Type B pancreatic cell (in vitro differentiated cells): ENCODE measurements around the gene BEND3. TPM values are rescaled to one million over a fixed set of nuclear protein-coding genes. Genes with fewer than 3 reads are reported as not detected.

Experiments used
- DNase-seq: peaks from one replicate; pipeline ENCODE4 v3.0.0; 2021; ENCODE audit warnings: mixed read lengths; ENCODE audit not compliant: unreplicated experiment; ENCODE audit errors: extremely low spot score
- H3K27ac Mint-ChIP-seq: 2 replicates; pipeline ENCODE4 v1.8.0; 2021; ENCODE audit warnings: mild to moderate bottlenecking, mixed read lengths
- H3K27me3 Mint-ChIP-seq: 2 replicates; pipeline ENCODE4 v1.8.0; 2021; ENCODE audit warnings: mixed read lengths
- H3K36me3 Mint-ChIP-seq: 2 replicates; pipeline ENCODE4 v1.8.0; 2021; ENCODE audit warnings: mixed read lengths
- H3K4me1 Mint-ChIP-seq: one replicate; pipeline ENCODE4 v1.8.0; 2021; ENCODE audit warnings: mixed read lengths; ENCODE audit not compliant: unreplicated experiment
- H3K4me3 Mint-ChIP-seq: 2 replicates; pipeline ENCODE4 v1.8.0; 2021; ENCODE audit warnings: mild to moderate bottlenecking, mixed read lengths
- H3K9me3 Mint-ChIP-seq: 2 replicates; pipeline ENCODE4 v1.8.0; 2021; ENCODE audit warnings: mixed read lengths
- total RNA-seq: library from RNA; stranded (reverse); gene quantifications from 2 replicates; pipeline ENCODE4 v1.2.1, GENCODE V29; 2021; ENCODE audit warnings: low replicate concordance
- TF ChIP-seq, protein P1 (sequence below): fragments of 200-600 bp; sonication (generic); conservative IDR thresholded peaks from 2 replicates; pipeline ENCODE4 v1.5.0; 2021; ENCODE audit warnings: antibody characterized with exemption, mild to moderate bottlenecking

Gene BEND3
- total RNA-seq, 1 donor from 2014 or later, result 14.4 TPM

DNA sequence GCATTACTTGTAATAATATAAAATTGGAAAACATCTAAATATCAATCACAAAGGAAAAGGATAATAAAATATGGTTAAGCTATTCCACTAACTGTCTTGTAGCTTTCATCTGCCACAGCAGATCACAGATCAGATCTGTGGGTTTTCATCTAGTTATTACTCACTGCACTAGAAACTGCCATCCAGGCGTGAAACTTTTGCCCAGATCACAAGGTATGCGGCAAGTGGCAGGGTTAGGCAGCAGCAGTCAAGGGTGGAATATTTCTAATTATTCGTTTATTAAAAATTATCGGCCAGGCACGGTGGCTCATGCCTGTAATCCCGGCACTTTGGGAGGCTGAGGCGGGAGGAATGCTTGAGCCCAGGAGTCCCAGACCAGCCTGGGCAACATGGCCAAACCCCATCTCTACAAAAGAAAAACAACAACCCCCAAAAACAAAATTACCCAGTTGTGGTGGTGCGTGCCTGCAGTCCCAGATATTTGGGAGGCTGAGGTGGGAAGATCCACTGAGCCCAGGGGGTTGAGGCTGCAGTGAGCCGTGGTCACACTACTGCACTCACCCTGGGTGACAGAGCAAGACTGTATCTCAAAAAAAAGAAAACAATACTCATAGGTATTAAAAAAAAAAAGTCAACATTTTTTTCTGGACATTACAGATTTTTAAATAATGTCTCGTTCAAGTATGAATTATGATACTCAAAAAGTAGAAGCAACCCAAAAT is 32.1 kb downstream of the BEND3 start:
- DNase-seq, result no peak
- TF ChIP-seq, protein P1, sequence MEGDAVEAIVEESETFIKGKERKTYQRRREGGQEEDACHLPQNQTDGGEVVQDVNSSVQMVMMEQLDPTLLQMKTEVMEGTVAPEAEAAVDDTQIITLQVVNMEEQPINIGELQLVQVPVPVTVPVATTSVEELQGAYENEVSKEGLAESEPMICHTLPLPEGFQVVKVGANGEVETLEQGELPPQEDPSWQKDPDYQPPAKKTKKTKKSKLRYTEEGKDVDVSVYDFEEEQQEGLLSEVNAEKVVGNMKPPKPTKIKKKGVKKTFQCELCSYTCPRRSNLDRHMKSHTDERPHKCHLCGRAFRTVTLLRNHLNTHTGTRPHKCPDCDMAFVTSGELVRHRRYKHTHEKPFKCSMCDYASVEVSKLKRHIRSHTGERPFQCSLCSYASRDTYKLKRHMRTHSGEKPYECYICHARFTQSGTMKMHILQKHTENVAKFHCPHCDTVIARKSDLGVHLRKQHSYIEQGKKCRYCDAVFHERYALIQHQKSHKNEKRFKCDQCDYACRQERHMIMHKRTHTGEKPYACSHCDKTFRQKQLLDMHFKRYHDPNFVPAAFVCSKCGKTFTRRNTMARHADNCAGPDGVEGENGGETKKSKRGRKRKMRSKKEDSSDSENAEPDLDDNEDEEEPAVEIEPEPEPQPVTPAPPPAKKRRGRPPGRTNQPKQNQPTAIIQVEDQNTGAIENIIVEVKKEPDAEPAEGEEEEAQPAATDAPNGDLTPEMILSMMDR, result no peak
- no peaks in the 10 kb centered on the region for H3K9me3 Mint-ChIP-seq
- no peaks in the 10 kb centered on the region for H3K4me1 Mint-ChIP-seq
- H3K36me3 Mint-ChIP-seq, result peaks cover 35% of the 10 kb centered on the region
- no peak overlapping the region for H3K27ac Mint-ChIP-seq
- no peaks in the 10 kb centered on the region for H3K27me3 Mint-ChIP-seq
- no peak overlapping the region for H3K4me3 Mint-ChIP-seq

DNA sequence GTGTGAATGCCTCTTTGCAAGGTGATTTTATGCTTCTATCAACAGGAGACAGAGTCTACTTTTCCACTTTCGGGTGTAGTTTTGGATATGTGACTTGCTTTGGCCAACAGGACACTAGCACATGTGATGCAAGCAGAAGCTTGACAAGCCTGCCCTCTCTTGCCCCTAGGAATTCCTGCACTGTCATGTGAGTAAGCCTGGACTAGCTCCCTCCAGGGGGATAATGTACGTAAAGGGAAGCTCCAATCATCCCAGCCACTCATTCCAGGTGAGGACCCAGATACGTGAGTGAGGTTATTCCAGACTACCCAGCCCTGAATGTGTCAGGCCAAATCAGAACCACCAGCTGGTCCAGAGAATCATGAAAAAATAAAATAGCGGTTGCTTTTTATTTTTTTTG is 33.3 kb downstream of the BEND3 start:
- Mint-ChIP-seq H3K4me3 (no peak overlapping the region), H3K27me3 (no peaks in the 10 kb centered on the region), H3K27ac (peak overlapping the region; percentile 34), H3K36me3 (peaks cover 29% of the 10 kb centered on the region), H3K9me3 (no peaks in the 10 kb centered on the region), H3K4me1 (no peaks in the 10 kb centered on the region)
- TF ChIP-seq, protein P1, result no peak
- DNase-seq, result no peak

DNA sequence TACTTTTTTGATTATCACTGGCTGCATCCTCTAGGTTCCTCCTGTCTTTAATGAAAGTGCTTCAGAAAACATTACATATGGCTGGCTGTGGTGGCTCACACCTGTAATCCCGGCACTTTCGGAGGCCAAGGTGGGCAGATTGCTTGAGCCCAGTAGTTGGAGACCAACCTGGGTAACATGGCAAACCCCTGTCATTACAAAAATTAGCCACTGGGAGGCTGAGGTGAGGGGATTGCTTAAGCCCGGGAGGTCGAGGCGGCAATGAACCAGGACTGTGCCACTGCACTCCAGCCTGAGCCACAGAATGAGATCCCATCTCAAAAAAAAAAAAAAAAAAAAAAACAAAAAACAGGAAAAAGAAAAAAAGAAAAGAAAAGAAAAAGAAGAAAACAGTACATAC is 35.3 kb downstream of the BEND3 start:
- H3K9me3 Mint-ChIP-seq, result no peaks in the 10 kb centered on the region
- no peak overlapping the region for H3K27ac Mint-ChIP-seq
- no peak for DNase-seq
- TF ChIP-seq, protein P1, result peak; percentile 59
- no peaks in the 10 kb centered on the region for H3K27me3 Mint-ChIP-seq
- no peaks in the 10 kb centered on the region for H3K4me1 Mint-ChIP-seq
- H3K4me3 Mint-ChIP-seq, result no peak overlapping the region
- H3K36me3 Mint-ChIP-seq, result peaks cover 23% of the 10 kb centered on the region

DNA sequence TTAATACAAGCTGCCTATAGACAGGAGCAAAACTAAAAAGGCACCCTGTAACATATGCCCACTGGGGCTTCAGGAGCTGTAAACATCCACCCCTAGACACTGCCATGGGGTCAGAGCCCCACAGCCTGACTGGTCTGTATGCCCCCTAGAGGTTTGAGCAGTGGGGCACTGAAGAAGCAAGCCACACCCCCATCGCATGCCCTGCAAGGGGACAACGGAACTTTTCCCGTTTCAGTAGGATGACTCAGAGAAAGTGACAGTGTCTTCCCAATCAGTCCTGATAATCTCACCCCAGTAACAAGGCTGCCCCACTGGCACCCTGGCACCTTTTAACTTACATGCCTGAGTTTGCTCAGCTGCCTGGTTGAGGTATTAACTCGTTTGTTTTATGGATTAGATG is 35.9 kb downstream of the BEND3 start:
- DNase-seq, result no peak
- no peak overlapping the region for H3K4me3 Mint-ChIP-seq
- H3K36me3 Mint-ChIP-seq, result peaks cover 17% of the 10 kb centered on the region
- no peak overlapping the region for H3K27ac Mint-ChIP-seq
- H3K4me1 Mint-ChIP-seq, result no peaks in the 10 kb centered on the region
- no peaks in the 10 kb centered on the region for H3K27me3 Mint-ChIP-seq
- TF ChIP-seq, protein P1, result peak; percentile 16
- no peaks in the 10 kb centered on the region for H3K9me3 Mint-ChIP-seq

DNA sequence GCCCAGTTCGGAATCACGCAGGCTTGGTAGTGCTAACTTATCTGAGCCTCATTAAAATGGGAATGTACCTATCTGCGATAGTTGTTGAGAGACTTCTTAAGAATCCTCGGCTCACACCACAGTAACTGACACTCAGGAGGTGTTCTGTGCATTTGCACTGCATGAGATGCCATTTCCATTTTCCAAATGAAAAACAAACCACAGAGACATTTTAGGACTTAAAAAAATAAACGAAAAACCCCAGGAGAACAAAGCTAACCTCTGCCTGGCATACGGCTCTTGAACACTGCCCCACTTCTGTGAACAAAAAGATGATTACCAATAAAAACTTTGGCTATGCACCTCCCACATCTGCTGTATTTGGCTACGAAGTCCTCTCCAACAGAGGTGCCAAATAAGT is 37.6 kb downstream of the BEND3 start:
- Mint-ChIP-seq H3K27ac (no peak overlapping the region), H3K36me3 (peaks cover 8% of the 10 kb centered on the region), H3K27me3 (no peaks in the 10 kb centered on the region), H3K4me1 (no peaks in the 10 kb centered on the region), H3K4me3 (no peak overlapping the region), H3K9me3 (no peaks in the 10 kb centered on the region)
- DNase-seq, result no peak
- TF ChIP-seq, protein P1, result no peak
